Ovary (tissue), 9 donors: ENCODE measurements around the gene GRHL3. TPM values are rescaled to one million over a fixed set of nuclear protein-coding genes. Genes with fewer than 3 reads are reported as not detected.

ENCODE experiments used
- DNase-seq, 5 donors: peaks; one replicate each; pipeline ENCODE4 v3.0.0-alpha.2; 2019 to 2020
- H3K27ac ChIP-seq, 2 donors: fragments of 200-600 bp; one replicate each; pipeline versions ENCODE4 v1.5.1 to v1.8.0; 2019 to 2022
- H3K27me3 ChIP-seq: fragments of 200-600 bp; one replicate; pipeline ENCODE4 v1.8.0; 2022
- H3K36me3 ChIP-seq: fragments of 200-600 bp; sonication (generic); one replicate; pipeline ENCODE4 v1.5.1; 2019
- H3K4me1 ChIP-seq: one replicate; pipeline ENCODE4 v1.8.1; 2013; ENCODE audit warnings: mild to moderate bottlenecking, moderate library complexity; ENCODE audit not compliant: insufficient read depth
- H3K4me3 ChIP-seq: fragments of 200-600 bp; sonication (generic); one replicate; pipeline ENCODE4 v1.5.1; 2017
- H3K9me3 ChIP-seq, 2 donors: fragments of 200-600 bp in 1 of 2; sonication (generic) in 1 of 2; one replicate each; pipeline versions ENCODE4 v1.5.1 to v1.8.1; 2013 to 2019; ENCODE audit warnings: mild to moderate bottlenecking in 1 of 2, moderate library complexity in 1 of 2
- CTCF ChIP-seq, 3 donors: fragments of 450-650 bp in 2 of 3; fragments of 200-600 bp in 1 of 3; IDR thresholded peaks; one replicate each; pipeline versions ENCODE4 v1.5.1 to v1.8.0; 2016 to 2022; ENCODE audit warnings: antibody characterized with exemption in 3 of 3, mild to moderate bottlenecking in 1 of 3
- EP300 ChIP-seq: sonication (generic); formaldehyde crosslinking; IDR thresholded peaks from one replicate; pipeline ENCODE4 v1.6.1; 2017; ENCODE audit warnings: antibody characterized with exemption
- POLR2A ChIP-seq: fragments of 450-650 bp; IDR thresholded peaks from one replicate; pipeline ENCODE4 v1.6.1; 2017; ENCODE audit warnings: antibody characterized with exemption, mild to moderate bottlenecking, moderate library complexity
- WGBS, 3 donors: extraction: QIAGEN DNeasy Blood & Tissue Kit in 1 of 3; methylation state at CpG; one replicate each; pipeline versions ENCODE4 v1.1.5 to v1.1.7; 2013 to 2017; 5-methylcytosine and 5-hydroxymethylcytosine counted together
- intact Hi-C, 4 donors: fragments of 100-400 bp; cut with DNase I; formaldehyde crosslinking; loops; one replicate each; pipeline versions ENCODE4 v1.11.0 to v1.15.1; 2022 to 2023
- polyA plus RNA-seq, 2 donors: library from polyadenylated mRNA; stranded (reverse); fragments of 200-250 nt in 1 of 2; fragments of 350-450 nt in 1 of 2; fragmentation: Illumina TruSeq in 1 of 2; extraction: RNeasy Lipid Tissue Mini Kit (QIAGEN cat#74804) in 1 of 2; gene quantifications; one replicate each; pipeline ENCODE4 v1.2.3, GENCODE V29; 2013 to 2014
- total RNA-seq, 7 donors: library from RNA; depleted of rRNA in 2 of 7; stranded (reverse); fragments of >200 nt in 2 of 7; fragmentation: NEBNext Ultra II Directional in 3 of 7; extraction: Animal tissue kit (Norgen Biotek cat#: 25700) in 3 of 7; gene quantifications; one replicate each; pipeline versions ENCODE4 v1.1.0 to v1.2.4, GENCODE V29; 2016 to 2023
- donor health status: DM: no; HTN: no; CAD: no; lungs with moderate emphysema.
- donor health status: DM: no; HTN: no; CAD: no.
- donor health status: Bipolar disorder and iron deficiency.
- donor health status: DM: yes; HTN: yes; CAD: no.
- donor health status: DM: no; HTN: no; CAD: no.
- donor health status: DM: yes; HTN: yes; CAD: no.

The GRHL3 gene
- total and polyA plus RNA-seq, 9 donors, result 0.15 to 1.6 (median 0.48) TPM; not detected in 6

DNA sequence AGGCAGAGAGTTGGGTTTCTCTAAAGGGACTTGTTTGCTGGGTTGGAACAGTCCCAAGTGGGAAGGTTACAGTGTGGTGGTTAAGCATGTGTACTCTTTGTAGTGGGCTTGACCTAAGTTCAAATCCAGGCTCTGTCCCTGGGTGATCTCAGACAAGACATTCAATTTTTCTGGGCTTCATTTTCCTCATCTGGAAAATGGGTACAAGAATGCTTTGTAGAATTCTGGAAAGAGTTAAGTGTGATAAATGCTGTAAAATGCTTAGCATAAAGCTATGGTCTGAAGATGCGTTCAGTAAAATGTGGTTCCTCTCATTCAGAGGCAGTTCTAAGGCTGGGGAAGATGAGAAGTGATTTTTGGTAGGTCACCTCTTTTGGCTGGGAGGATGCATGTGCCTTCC lies 805 bp downstream of the GRHL3 start:
- no peaks in the 10 kb centered on the region for H3K36me3 ChIP-seq
- 85 to 100% (median 97%) methylated on average over 1 of the region's 1 CpG for WGBS, 3 donors
- intact Hi-C loops, result no loop called here
- TF ChIP-seq EP300 (no peak), CTCF (IDR thresholded peaks at IDR 0.05) (no peak), POLR2A (no peak)
- H3K27ac ChIP-seq, result no peak overlapping the region
- no peak overlapping the region for H3K4me3 ChIP-seq
- no peak for DNase-seq
- no peaks in the 10 kb centered on the region for H3K9me3 ChIP-seq
- peaks cover 5% of the 10 kb centered on the region for H3K4me1 ChIP-seq
- no peaks in the 10 kb centered on the region for H3K27me3 ChIP-seq

- Histone ChIP-seq H3K27ac (no peak overlapping the region), H3K36me3 (no peaks in the 10 kb centered on the region), H3K9me3 (no peaks in the 10 kb centered on the region), H3K4me1 (peaks cover 5% of the 10 kb centered on the region), H3K4me3 (no peak overlapping the region), H3K27me3 (no peaks in the 10 kb centered on the region)
- DNase-seq, result no peak
- 94% methylated on average over 8 of the region's 8 CpGs for WGBS, 3 donors
- TF ChIP-seq POLR2A, result no peak
- intact Hi-C loops, result no loop called here
Measured at GRCh38 chr1:24321126-24321525, 2.0 kb downstream of the GRHL3 start.

DNA sequence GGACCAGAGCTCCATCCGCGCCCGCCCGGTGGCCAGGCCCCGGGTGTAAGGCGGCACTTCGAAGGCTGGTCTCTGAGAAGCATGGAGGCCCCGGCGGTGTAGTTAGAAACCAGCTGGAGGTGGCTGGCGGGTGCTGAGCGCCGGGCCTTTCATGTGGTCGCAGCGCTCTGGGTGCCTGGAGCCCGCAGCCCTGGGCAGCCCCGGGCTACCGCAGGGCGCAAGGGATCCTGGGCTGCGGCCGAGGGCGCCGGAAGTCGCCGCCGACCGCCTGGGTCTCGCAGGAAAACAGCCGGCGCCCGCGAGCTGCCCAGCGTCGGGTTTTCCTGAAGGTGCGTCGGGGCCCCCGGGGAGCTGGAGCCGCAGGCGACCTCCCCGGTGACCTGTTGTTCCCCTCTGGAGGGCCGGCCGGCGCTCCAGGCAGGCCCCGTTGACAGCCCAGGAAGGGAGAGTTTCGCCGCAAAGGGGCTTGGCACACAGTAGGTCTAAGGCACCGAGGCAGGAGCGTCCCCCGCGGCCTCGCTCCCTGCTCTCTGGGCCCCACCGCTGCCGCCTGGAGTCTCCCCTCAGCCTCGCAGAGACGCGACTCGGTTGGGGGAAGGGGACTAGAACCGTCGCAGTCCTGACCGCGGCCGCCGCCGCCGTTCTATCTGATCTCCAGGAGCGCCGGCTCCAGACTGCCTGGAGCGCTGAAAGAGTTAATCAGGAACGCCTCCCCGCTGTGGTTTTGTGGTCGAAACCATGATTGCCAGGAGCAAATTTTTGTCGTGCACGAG lies 2.7 kb downstream of the GRHL3 start:
- Histone ChIP-seq H3K27ac (peak overlapping the region; percentile 14 to 27), H3K4me3 (peak overlapping the region; percentile 45), H3K4me1 (peaks cover 5% of the 10 kb centered on the region), H3K27me3 (no peaks in the 10 kb centered on the region), H3K9me3 (no peaks in the 10 kb centered on the region), H3K36me3 (no peaks in the 10 kb centered on the region)
- intact Hi-C loops, result no loop called here
- no peak for TF ChIP-seq CTCF (IDR thresholded peaks at IDR 0.05)
- TF ChIP-seq EP300, result no peak
- no peak for TF ChIP-seq POLR2A
- 8 to 22% (median 8%) methylated on average over 40 to 72 of the region's 72 CpGs for WGBS, 3 donors
- DNase-seq, result peak; percentile 24 to 57 (median 29)

DNA sequence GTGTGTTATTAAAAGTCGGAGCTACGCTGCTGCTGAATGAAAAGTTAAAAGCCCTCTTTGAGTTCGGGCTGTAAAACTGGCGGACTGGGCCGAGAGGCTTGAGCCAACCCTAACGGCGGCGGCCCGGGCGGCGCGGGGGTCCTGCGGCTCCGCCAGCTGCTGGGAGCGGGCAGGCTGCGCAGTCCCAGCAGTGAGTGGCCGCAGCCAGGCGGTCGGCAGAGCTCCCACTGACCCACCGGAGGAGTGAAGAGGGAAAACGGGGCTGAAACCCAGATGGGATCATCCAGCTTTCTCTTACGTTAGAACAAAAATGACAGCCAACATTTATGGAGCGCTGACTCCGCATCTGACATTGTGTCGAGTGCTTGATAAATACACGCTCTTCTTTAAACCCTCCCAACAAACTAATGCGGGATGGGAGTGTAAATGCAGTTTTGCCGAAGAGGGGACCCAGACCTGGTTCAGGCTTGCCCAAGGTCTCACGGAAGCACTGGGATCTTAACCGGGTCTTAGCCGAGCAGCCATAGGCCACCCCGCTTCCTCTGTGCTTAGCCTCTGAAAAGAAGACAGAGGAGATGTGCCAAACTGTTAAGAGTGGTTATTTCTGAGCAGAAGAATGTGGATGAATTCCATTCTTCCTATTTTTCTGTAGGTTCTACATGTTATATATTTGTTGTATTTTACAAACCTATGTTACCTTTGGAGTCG lies 3.5 kb downstream of the GRHL3 start:
- WGBS, 3 donors, result 9 to 15% (median 14%) methylated on average over 33 of the region's 33 CpGs
- Histone ChIP-seq H3K27ac (no peak overlapping the region), H3K4me1 (peaks cover 5% of the 10 kb centered on the region), H3K4me3 (peak overlapping the region; percentile 45), H3K27me3 (no peaks in the 10 kb centered on the region), H3K36me3 (no peaks in the 10 kb centered on the region), H3K9me3 (no peaks in the 10 kb centered on the region)
- DNase-seq, result peak in 3 of 5 donors; percentile 21 to 52 (median 40)
- intact Hi-C loops, result no loop called here
- TF ChIP-seq EP300 (no peak), POLR2A (no peak), CTCF (IDR thresholded peaks at IDR 0.05) (no peak)

DNA sequence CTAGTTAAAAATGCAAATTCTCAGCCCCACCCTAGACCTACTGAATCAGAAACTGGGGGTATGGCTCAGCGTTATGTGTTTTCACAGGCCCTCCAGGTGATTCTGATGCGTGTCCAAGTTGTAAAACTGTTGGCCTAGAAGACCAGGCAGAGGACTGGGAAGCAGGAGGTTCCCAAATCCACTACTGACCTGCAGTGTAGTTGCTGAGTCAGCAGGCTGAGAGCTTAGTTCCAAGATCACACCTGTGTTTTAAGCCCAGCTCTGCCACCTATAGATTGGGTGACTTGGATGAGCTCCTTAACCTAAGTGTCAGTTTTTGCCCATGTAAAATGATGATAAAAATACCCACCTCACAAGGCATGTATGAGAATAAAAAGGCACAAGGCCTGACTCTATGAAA lies 4.1 kb downstream of the GRHL3 start:
- Histone ChIP-seq H3K4me3 (no peak overlapping the region), H3K27me3 (no peaks in the 10 kb centered on the region), H3K9me3 (no peaks in the 10 kb centered on the region), H3K36me3 (no peaks in the 10 kb centered on the region), H3K4me1 (peaks cover 5% of the 10 kb centered on the region), H3K27ac (no peak overlapping the region)
- TF ChIP-seq CTCF (IDR thresholded peaks at IDR 0.05), result no peak
- no peak for TF ChIP-seq EP300
- no peak for TF ChIP-seq POLR2A
- intact Hi-C loops, result no loop called here
- DNase-seq, result no peak
- WGBS, 3 donors, result 96 to 100% (median 97%) methylated on average over 2 of the region's 2 CpGs
